ENCODE data around the gene MCM10. TPM values are rescaled to one million over a fixed set of nuclear protein-coding genes. Genes with fewer than 3 reads are reported as not detected.

The MCM10 gene
- total RNA-seq, 1 donor from 2014 or later: 44.5 TPM

DNA sequence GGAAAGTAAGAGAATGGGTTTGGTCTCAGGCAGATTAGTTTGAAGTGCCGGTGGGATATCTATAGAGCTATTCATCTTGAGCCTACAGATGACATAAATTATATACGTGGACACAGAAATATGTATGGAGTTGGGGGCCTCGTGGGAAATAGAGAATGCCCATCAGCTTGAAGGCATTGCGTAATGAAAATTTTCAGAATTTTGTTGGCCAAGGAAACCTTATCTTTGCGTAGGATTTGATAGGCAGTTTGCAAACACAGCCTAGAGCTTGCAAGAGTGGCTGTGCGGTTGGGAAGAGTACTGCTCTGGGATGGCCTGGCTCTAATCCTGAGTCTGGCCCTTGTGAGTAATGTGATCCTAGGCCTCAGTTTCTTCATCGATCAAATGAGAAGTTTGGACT, 32.3 kb downstream of the MCM10 start:
- Histone ChIP-seq H3K36me3 (peaks cover 11% of the 10 kb centered on the region), H2AFZ (replicated peaks) (no peak overlapping the region), H3K27ac (no peak overlapping the region), H3K4me1 (no peaks in the 10 kb centered on the region), H3K9ac (no peak overlapping the region), H3K9me3 (ENCODE audit: low read depth) (no peaks in the 10 kb centered on the region), H3F3A (ENCODE audit: low read depth) (no peaks in the 10 kb centered on the region), H3K79me2 (ENCODE audit: low read depth) (no peaks in the 10 kb centered on the region), H3K4me3 (no peak overlapping the region), H4K20me1 (ENCODE audit: low read depth) (no peaks in the 10 kb centered on the region), H3K27me3 (no peaks in the 10 kb centered on the region), H3K4me2 (no peak overlapping the region)
- Mint-ChIP-seq H3K4me1 (no peaks in the 10 kb centered on the region), H3K36me3 (peaks cover 25% of the 10 kb centered on the region), H3K9me3 (no peaks in the 10 kb centered on the region), H3K4me3 (no peak overlapping the region), H3K27ac (no peak overlapping the region), H3K27me3 (ENCODE audit: insufficient read depth, low read depth) (no peaks in the 10 kb centered on the region)
- DNase-seq (ENCODE audit: low spot score): no peak
- TF ChIP-seq, protein P1, sequence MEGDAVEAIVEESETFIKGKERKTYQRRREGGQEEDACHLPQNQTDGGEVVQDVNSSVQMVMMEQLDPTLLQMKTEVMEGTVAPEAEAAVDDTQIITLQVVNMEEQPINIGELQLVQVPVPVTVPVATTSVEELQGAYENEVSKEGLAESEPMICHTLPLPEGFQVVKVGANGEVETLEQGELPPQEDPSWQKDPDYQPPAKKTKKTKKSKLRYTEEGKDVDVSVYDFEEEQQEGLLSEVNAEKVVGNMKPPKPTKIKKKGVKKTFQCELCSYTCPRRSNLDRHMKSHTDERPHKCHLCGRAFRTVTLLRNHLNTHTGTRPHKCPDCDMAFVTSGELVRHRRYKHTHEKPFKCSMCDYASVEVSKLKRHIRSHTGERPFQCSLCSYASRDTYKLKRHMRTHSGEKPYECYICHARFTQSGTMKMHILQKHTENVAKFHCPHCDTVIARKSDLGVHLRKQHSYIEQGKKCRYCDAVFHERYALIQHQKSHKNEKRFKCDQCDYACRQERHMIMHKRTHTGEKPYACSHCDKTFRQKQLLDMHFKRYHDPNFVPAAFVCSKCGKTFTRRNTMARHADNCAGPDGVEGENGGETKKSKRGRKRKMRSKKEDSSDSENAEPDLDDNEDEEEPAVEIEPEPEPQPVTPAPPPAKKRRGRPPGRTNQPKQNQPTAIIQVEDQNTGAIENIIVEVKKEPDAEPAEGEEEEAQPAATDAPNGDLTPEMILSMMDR (IDR thresholded peaks at IDR 0.05): no peak
- TF ChIP-seq EZH2 (IDR thresholded peaks at IDR 0.05) (no peak), EZH2phosphoT487 (IDR thresholded peaks at IDR 0.05) (no peak)

DNA sequence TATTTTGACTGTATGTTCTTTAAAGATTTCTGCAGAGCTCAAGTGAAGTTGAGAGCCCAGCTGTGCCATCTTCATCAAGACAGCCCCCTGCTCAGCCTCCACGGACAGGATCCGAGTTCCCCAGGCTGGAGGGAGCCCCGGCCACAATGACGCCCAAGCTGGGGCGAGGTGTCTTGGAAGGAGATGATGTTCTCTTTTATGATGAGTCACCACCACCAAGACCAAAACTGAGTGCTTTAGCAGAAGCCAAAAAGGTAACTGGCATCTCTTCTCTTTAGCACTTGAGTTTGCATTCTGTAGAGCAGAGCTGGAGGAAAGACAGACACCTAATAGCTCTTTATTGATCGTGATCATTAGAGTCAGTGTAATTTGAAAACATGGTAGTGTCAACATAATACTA, 33.7 kb downstream of the MCM10 start:
- no peaks in the 10 kb centered on the region for H3K27me3 Mint-ChIP-seq (ENCODE audit: insufficient read depth, low read depth)
- H3K4me2 ChIP-seq: no peak overlapping the region
- H3K27me3 ChIP-seq: no peaks in the 10 kb centered on the region
- no peak overlapping the region for H3K9ac ChIP-seq
- H4K20me1 ChIP-seq (ENCODE audit: low read depth): no peaks in the 10 kb centered on the region
- H3K27ac Mint-ChIP-seq: no peak overlapping the region
- no peak overlapping the region for H3K4me3 Mint-ChIP-seq
- H3K36me3 Mint-ChIP-seq: peaks cover 22% of the 10 kb centered on the region
- H3K4me1 ChIP-seq: no peaks in the 10 kb centered on the region
- H3K27ac ChIP-seq: no peak overlapping the region
- no peak overlapping the region for H2AFZ ChIP-seq (replicated peaks)
- no peaks in the 10 kb centered on the region for H3K4me1 Mint-ChIP-seq
- H3F3A ChIP-seq (ENCODE audit: low read depth): no peaks in the 10 kb centered on the region
- H3K79me2 ChIP-seq (ENCODE audit: low read depth): no peaks in the 10 kb centered on the region
- peaks cover 18% of the 10 kb centered on the region for H3K36me3 ChIP-seq
- no peaks in the 10 kb centered on the region for H3K9me3 Mint-ChIP-seq
- no peak for DNase-seq (ENCODE audit: low spot score)
- no peak overlapping the region for H3K4me3 ChIP-seq
- TF ChIP-seq EZH2phosphoT487 (IDR thresholded peaks at IDR 0.05) (no peak), EZH2 (IDR thresholded peaks at IDR 0.05) (no peak)
- TF ChIP-seq, protein P1 (IDR thresholded peaks at IDR 0.05): no peak
- H3K9me3 ChIP-seq (ENCODE audit: low read depth): no peaks in the 10 kb centered on the region

DNA sequence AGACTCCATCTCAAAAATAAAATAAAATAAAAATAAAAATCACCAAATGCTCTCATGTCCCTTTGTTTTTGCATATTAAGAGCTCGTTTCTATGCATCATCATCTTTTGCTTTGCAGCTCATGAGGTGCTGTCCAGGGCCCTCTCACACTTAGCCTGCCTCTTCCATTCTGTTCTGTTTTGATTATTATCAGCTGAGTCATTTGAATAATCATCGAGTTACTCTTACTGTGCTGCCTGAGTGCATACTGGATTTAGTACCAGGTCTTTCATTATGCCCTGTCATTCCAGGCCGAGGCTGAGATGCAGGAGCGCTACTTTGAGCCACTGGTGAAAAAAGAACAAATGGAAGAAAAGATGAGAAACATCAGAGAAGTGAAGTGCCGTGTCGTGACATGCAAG, 39.8 kb downstream of the MCM10 start:
- no peak overlapping the region for H2AFZ ChIP-seq (replicated peaks)
- H3K27ac ChIP-seq: no peak overlapping the region
- no peaks in the 10 kb centered on the region for H3K4me1 ChIP-seq
- TF ChIP-seq EZH2 (IDR thresholded peaks at IDR 0.05) (no peak), EZH2phosphoT487 (IDR thresholded peaks at IDR 0.05) (no peak)
- TF ChIP-seq, protein P1 (IDR thresholded peaks at IDR 0.05): no peak
- Mint-ChIP-seq H3K36me3 (peaks cover 26% of the 10 kb centered on the region), H3K27me3 (ENCODE audit: insufficient read depth, low read depth) (peaks cover 2% of the 10 kb centered on the region), H3K4me3 (no peak overlapping the region), H3K27ac (no peak overlapping the region), H3K9me3 (no peaks in the 10 kb centered on the region), H3K4me1 (no peaks in the 10 kb centered on the region)
- no peaks in the 10 kb centered on the region for H3F3A ChIP-seq (ENCODE audit: low read depth)
- H3K36me3 ChIP-seq: peaks cover 9% of the 10 kb centered on the region
- no peak for DNase-seq (ENCODE audit: low spot score)
- no peak overlapping the region for H3K4me3 ChIP-seq
- H3K9me3 ChIP-seq (ENCODE audit: low read depth): no peaks in the 10 kb centered on the region
- H3K4me2 ChIP-seq: no peak overlapping the region
- H3K27me3 ChIP-seq: no peaks in the 10 kb centered on the region
- no peak overlapping the region for H3K9ac ChIP-seq
- H4K20me1 ChIP-seq (ENCODE audit: low read depth): no peaks in the 10 kb centered on the region
- no peaks in the 10 kb centered on the region for H3K79me2 ChIP-seq (ENCODE audit: low read depth)

Data from neural progenitor cell (in vitro differentiated cells).